GOT3 (cell line): ENCODE data around the gene TLE1.
"Not testable (repeated sequence)": the region's sequence is repeated elsewhere in the genome, so short reads cannot be mapped to it uniquely, and the experiment has no call there.

ENCODE experiments used
- DNase-seq: peaks from one replicate; lab custom pipeline; 2025; ENCODE audit warnings: mixed read lengths; lab: John Stamatoyannopoulos, UW

TLE1 gene

GRCh38 chr9:81652058-81652687, 37.2 kb downstream of the TLE1 start:
- no peak for DNase-seq

- DNase-seq: no peak
Observed at GRCh38 chr9:81650586-81651515, 38.5 kb downstream of the TLE1 start.

GRCh38 chr9:81649475-81650240, 39.7 kb downstream of the TLE1 start:
- no peak for DNase-seq

GRCh38 chr9:81648891-81649290, 40.5 kb downstream of the TLE1 start:
- no peak for DNase-seq

- no peak for DNase-seq
Observed at GRCh38 chr9:81646337-81646736, 43.0 kb downstream of the TLE1 start.

- DNase-seq: not testable (repeated sequence)
Observed at GRCh38 chr9:81644513-81644912, 44.8 kb downstream of the TLE1 start.

GRCh38 chr9:81637276-81637675, 52.1 kb downstream of the TLE1 start:
- DNase-seq: no peak

- DNase-seq: no peak
Observed at GRCh38 chr9:81636255-81636599, 53.1 kb downstream of the TLE1 start.

GRCh38 chr9:81635521-81636254, 53.7 kb downstream of the TLE1 start:
- DNase-seq: no peak

- DNase-seq: no peak
Observed at GRCh38 chr9:81634915-81635516, 54.3 kb downstream of the TLE1 start.

GRCh38 chr9:81633952-81634854, 55.1 kb downstream of the TLE1 start:
- DNase-seq: no peak

- no peak for DNase-seq
Observed at GRCh38 chr9:81632599-81632998, 56.7 kb downstream of the TLE1 start.

GRCh38 chr9:81631218-81631745, 58.1 kb downstream of the TLE1 start:
- no peak for DNase-seq

GRCh38 chr9:81629440-81629839, 59.9 kb downstream of the TLE1 start:
- no peak for DNase-seq

- DNase-seq: no peak
Observed at GRCh38 chr9:81628897-81629296, 60.5 kb downstream of the TLE1 start.

- DNase-seq: no peak
Observed at GRCh38 chr9:81627481-81627880, 61.9 kb downstream of the TLE1 start.

- DNase-seq: no peak
Observed at GRCh38 chr9:81626511-81626910, 62.8 kb downstream of the TLE1 start.

- DNase-seq: no peak
Observed at GRCh38 chr9:81625969-81626368, 63.4 kb downstream of the TLE1 start.

- DNase-seq: no peak
Observed at GRCh38 chr9:81623778-81624177, 65.6 kb downstream of the TLE1 start.
